Measurements from ENCODE around the gene USP21. TPM values are rescaled to one million over a fixed set of nuclear protein-coding genes. Genes with fewer than 3 reads are reported as not detected.

USP21 gene
- total and polyA plus RNA-seq, 2 of the 13 experiments (the other 11 are each of a cell fraction or from before 2014, with no cell fraction given): 10.1 to 33.1 TPM

- TF ChIP-seq ZNF281 (CRISPR knock-in tag; IDR thresholded peaks at IDR 0.05; ENCODE audit: borderline replicate concordance) (peak; percentile 8; the same call in 1 of the 2 replicates), ELF1 (CRISPR knock-in tag; IDR thresholded peaks at IDR 0.05) (0 out of 2 replicates have a peak, but pooled peaks have one; percentile 21), ATM (IDR thresholded peaks at IDR 0.05; ENCODE audit: borderline replicate concordance) (no peak), FOXK1 (CRISPR knock-in tag; IDR thresholded peaks at IDR 0.05; ENCODE audit: borderline replicate concordance, low read depth) (peak; percentile 23; the same call in 1 of the 2 replicates), CREB1 (IDR thresholded peaks at IDR 0.05) (peak; percentile 76), CREB1 (CRISPR knock-in tag; IDR thresholded peaks at IDR 0.05) (peak; percentile 48), MTF2 (CRISPR knock-in tag; IDR thresholded peaks at IDR 0.05; ENCODE audit: borderline replicate concordance) (peak; percentile 78; the same call in 1 of the 2 replicates), PATZ1 (CRISPR knock-in tag; IDR thresholded peaks at IDR 0.05) (peak; percentile 66), ZUFSP (CRISPR knock-in tag; IDR thresholded peaks at IDR 0.05; ENCODE audit: borderline replicate concordance) (no peak), PRDM4 (CRISPR knock-in tag; IDR thresholded peaks at IDR 0.05; ENCODE audit: borderline replicate concordance) (no peak), ZNF547 (CRISPR knock-in tag; IDR thresholded peaks at IDR 0.05) (0 out of 2 replicates have a peak, but pooled peaks have one; percentile 40), NR2F2 (IDR thresholded peaks at IDR 0.05; ENCODE audit: borderline replicate concordance, low read depth) (0 out of 2 replicates have a peak, but pooled peaks have one; percentile 31), TFDP1 (CRISPR knock-in tag; IDR thresholded peaks at IDR 0.05; ENCODE audit: borderline replicate concordance) (peak; percentile 53), BCL3 (CRISPR knock-in tag; IDR thresholded peaks at IDR 0.05) (0 out of 2 replicates have a peak, but pooled peaks have one; percentile 50), ZNF335 (CRISPR knock-in tag; IDR thresholded peaks at IDR 0.05) (peak; percentile 86; the same call in 1 of the 2 replicates), ZKSCAN1 (IDR thresholded peaks at IDR 0.05; ENCODE audit: low read length) (no peak)
Observed at GRCh38 chr1:161177112-161177935, 18.0 kb downstream of the USP21 start, which contains the start of gene B4GALT3 (continued).
